HepG2 (cell line): ENCODE measurements around the gene MRPL51. TPM values are rescaled to one million over a fixed set of nuclear protein-coding genes. Genes with fewer than 3 reads are reported as not detected.

Source experiments
- ATAC-seq: fragments of 200-7000 bp; cut with Tn5 transposase; 3 replicates; pipeline ENCODE4 v1.9.1; 2020; ENCODE audit warnings: mild to moderate bottlenecking, moderate library complexity
- BruUV-seq: library from RNA; stranded (reverse); fragments of 400-500 nt; replicated peaks from 2 replicates; lab custom pipeline; 2021; lab: Mats Ljungman, UMichigan
- CTCF ChIA-PET: fragments of 300-600 bp; formaldehyde crosslinking; extraction: SDS; loops from one replicate; lab custom pipeline; 2021; ENCODE audit warnings: low total read pairs, inconsistent platforms, low intra/inter-chr PET ratio; lab: Yijun Ruan, JAX
- POLR2A ChIA-PET: fragments of 350-600 bp; sonication (Branson Sonifier 250); formaldehyde crosslinking; loops from one replicate; lab custom pipeline; 2020; ENCODE audit warnings: antibody characterized with exemption, inconsistent platforms; lab: Yijun Ruan, JAX
- DNase-seq: peaks from one replicate; pipeline ENCODE4 v3.0.0-alpha.2; 2015; ENCODE audit warnings: low spot score
- FAIRE-seq: peaks from 3 replicates; lab custom pipeline; 2011; peaks lifted over from hg19 to GRCh38; lab: Jason Lieb, UNC
- H2AFZ ChIP-seq: one replicate; pipeline ENCODE4 v1.6.1; 2011; ENCODE audit warnings: low read length, inconsistent platforms
- H3K27ac ChIP-seq: fragments of 300-600 bp; 3 replicates; pipeline ENCODE4 v1.8.0; 2011; ENCODE audit warnings: mixed run types, mild to moderate bottlenecking, mixed read lengths, low read length, inconsistent platforms; ENCODE audit not compliant: insufficient read depth; ENCODE audit errors: extremely low read length
- H3K27me3 ChIP-seq, 2 experiments: fragments of 200-600 bp in 1 of 2; 2 replicates in 1 of 2; 3 replicates in 1 of 2; pipeline versions ENCODE4 v1.6.0 to v1.8.0; 2011; ENCODE audit warnings: low read length in 2 of 2, mild to moderate bottlenecking in 2 of 2, moderate library complexity in 2 of 2, inconsistent platforms in 1 of 2; ENCODE audit not compliant: insufficient read depth in 2 of 2, control insufficient read depth in 1 of 2
- H3K36me3 ChIP-seq, 2 experiments: fragments of 200-600 bp in 1 of 2; replicated peaks in 1 of 2; 2 replicates in 1 of 2; 3 replicates in 1 of 2; pipeline versions ENCODE4 v1.5.1 to v1.8.0; 2011; ENCODE audit warnings: low read length in 2 of 2, inconsistent platforms in 1 of 2; ENCODE audit not compliant: insufficient read depth in 2 of 2, control insufficient read depth in 1 of 2
- H3K4me1 ChIP-seq: 2 replicates; pipeline ENCODE4 v1.5.1; 2012; ENCODE audit warnings: low read length, inconsistent platforms; ENCODE audit not compliant: insufficient read depth
- H3K4me2 ChIP-seq: 2 replicates; pipeline ENCODE4 v1.6.0; 2011; ENCODE audit warnings: low read depth, low read length, inconsistent platforms
- H3K4me3 ChIP-seq, 3 experiments: fragments of 200-600 bp in 1 of 3; sonication (generic), shearing (Covaris generic) in 1 of 3; replicated peaks in 1 of 3; 2 replicates each; pipeline ENCODE4 v1.5.1; 2011 to 2016; ENCODE audit warnings: low read length in 3 of 3, inconsistent platforms in 2 of 3, low read depth in 2 of 3, mild to moderate bottlenecking in 2 of 3, control low read depth in 1 of 3, mixed read lengths in 1 of 3; ENCODE audit not compliant: insufficient read depth in 1 of 3
- H3K79me2 ChIP-seq: one replicate; pipeline ENCODE4 v1.6.1; 2011; ENCODE audit warnings: low read length, inconsistent platforms; ENCODE audit not compliant: insufficient read depth
- H3K9ac ChIP-seq: 2 replicates; pipeline ENCODE4 v1.6.0; 2011; ENCODE audit warnings: mild to moderate bottlenecking, low read depth, low read length, inconsistent platforms; ENCODE audit not compliant: insufficient read depth
- H3K9me3 ChIP-seq: 2 replicates; pipeline ENCODE4 v1.5.1; 2012; ENCODE audit warnings: mild to moderate bottlenecking, low read length
- H4K20me1 ChIP-seq: 2 replicates; pipeline ENCODE4 v1.6.0; 2011; ENCODE audit warnings: inconsistent platforms, mild to moderate bottlenecking, low read length, moderate library complexity; ENCODE audit not compliant: insufficient read depth
- BATF2 ChIP-seq: sonication (generic); formaldehyde crosslinking; IDR thresholded peaks from 2 replicates; pipeline ENCODE4 v1.8.0; 2022; ENCODE audit warnings: mild to moderate bottlenecking, missing genetic modification reagents, moderate library complexity
- HHEX ChIP-seq: IDR thresholded peaks from 2 replicates; pipeline ENCODE4 v1.6.1; 2016; ENCODE audit warnings: control low read depth
- HIC2 ChIP-seq: sonication (generic); formaldehyde crosslinking; IDR thresholded peaks from 2 replicates; pipeline ENCODE4 v1.9.0; 2022; ENCODE audit warnings: low read depth, missing genetic modification reagents
- MED13 ChIP-seq: sonication (generic); formaldehyde crosslinking; IDR thresholded peaks from 2 replicates; pipeline ENCODE4 v1.5.0; 2020; ENCODE audit warnings: missing genetic modification reagents
- MLX ChIP-seq: IDR thresholded peaks from 2 replicates; pipeline ENCODE4 v1.6.1; 2016
- PREB ChIP-seq: sonication (generic); formaldehyde crosslinking; IDR thresholded peaks from 2 replicates; pipeline ENCODE4 v1.4.0; 2020; ENCODE audit warnings: missing genetic modification reagents
- RAD21 ChIP-seq: fragments of 450-650 bp; formaldehyde crosslinking; IDR thresholded peaks from 2 replicates; pipeline ENCODE4 v1.5.0; 2020; ENCODE audit warnings: mild to moderate bottlenecking
- RERE ChIP-seq: IDR thresholded peaks from 2 replicates; pipeline ENCODE4 v1.6.1; 2016; ENCODE audit warnings: low read depth, missing genetic modification reagents, missing compliant biosample characterization
- RORA ChIP-seq: sonication (generic); formaldehyde crosslinking; IDR thresholded peaks from 2 replicates; pipeline ENCODE4 v1.5.0; 2020; ENCODE audit warnings: mild to moderate bottlenecking, missing genetic modification reagents, moderate library complexity
- STAG1 ChIP-seq: sonication (generic); formaldehyde crosslinking; IDR thresholded peaks from 2 replicates; pipeline ENCODE4 v1.4.0; 2020; ENCODE audit warnings: missing genetic modification reagents
- ZSCAN25 ChIP-seq: sonication (generic); formaldehyde crosslinking; IDR thresholded peaks from 2 replicates; pipeline ENCODE4 v1.8.0; 2022; ENCODE audit warnings: mild to moderate bottlenecking, missing genetic modification reagents
- WGBS: methylation state at CpG from one replicate; pipeline ENCODE4 v1.1.6; 2017; ENCODE audit warnings: low lambda C conversion rate; 5-methylcytosine and 5-hydroxymethylcytosine counted together
- in situ Hi-C: cut with HindIII; loops from 2 replicates; pipeline ENCODE4 v1.10.0; 2017; ENCODE audit warnings: low pct_unique_long_range_greater_than_20kb; ENCODE audit not compliant: extremely low pct_ligation_motif_present
- intact Hi-C: fragments of 100-400 bp; cut with micrococcal nuclease; formaldehyde crosslinking; loops from one replicate; pipeline ENCODE4 v1.10.0; 2022; ENCODE audit not compliant: unreplicated experiment
- polyA plus RNA-seq, 8 experiments: library from polyadenylated mRNA; depleted of rRNA in 3 of 8; stranded (reverse) in 7 of 8; unstranded in 1 of 8; fragments of >200 nt; fragmentation: Illumina TruSeq in 4 of 8; extraction: Trizol in 4 of 8; gene quantifications; 2 replicates each; pipeline versions ENCODE4 v1.2.1 to v1.2.3, GENCODE V29; 2011 to 2016; ENCODE audit warnings: low read depth in 4 of 8, missing spikeins in 1 of 8, mixed read lengths in 1 of 8; ENCODE audit not compliant: insufficient read depth in 1 of 8
- total RNA-seq, 5 experiments: library from RNA; depleted of rRNA; stranded (reverse); fragments of >200 nt; fragmentation: Illumina TruSeq; extraction: Trizol; gene quantifications; 2 replicates each; pipeline ENCODE4 v1.2.3, GENCODE V29; 2016; ENCODE audit warnings: low read depth in 1 of 5
- TF ChIP-seq, protein P1 (sequence below): sonication (generic); formaldehyde crosslinking; IDR thresholded peaks from 2 replicates; pipeline ENCODE4 v1.4.0; 2020; ENCODE audit warnings: mild to moderate bottlenecking, missing genetic modification reagents

The MRPL51 gene
- total and polyA plus RNA-seq, 2 of the 13 experiments (the other 11 are each of a cell fraction or from before 2014, with no cell fraction given), result 64.8 to 278 TPM

- WGBS, result 87% methylated on average over 19 of the region's 24 CpGs
- no peaks in the 10 kb centered on the region for H3K9me3 ChIP-seq
- in situ Hi-C loops (loop anchor here (10.0 kb wide), 1 partner anchor 114 kb away; no protein-coding TSS in a partner anchor), intact Hi-C loops (loop anchor here (1.0 to 10.0 kb wide), 3 partner anchors 64 to 194 kb away; partner anchors contain the start of genes TNFRSF1A and VAMP1)
- ATAC-seq (peak; percentile 0; the same call in 2 of the 3 replicates), FAIRE-seq (no peak), DNase-seq (peak; percentile 6)
- H3K79me2 ChIP-seq, result peaks cover 27% of the 10 kb centered on the region
- peak overlapping the region; percentile 49 for H3K27ac ChIP-seq
- peaks cover 53% of the 10 kb centered on the region for H3K4me1 ChIP-seq
- H2AFZ ChIP-seq, result no peak overlapping the region
- ChIA-PET CTCF (interaction anchor here (0.6 to 1.0 kb wide), 2 partner anchors 16 to 109 kb away, joined by 3 to 4 read pairs; no protein-coding TSS in a partner anchor), POLR2A (interaction anchor here (1.2 to 7.3 kb wide), 8 partner anchors 9 to 203 kb away, joined by 3 to 108 read pairs (median 4); partner anchors contain the start of genes IFFO1, LTBR, TAPBPL and VAMP1)
- peaks cover 41% of the 10 kb centered on the region for H4K20me1 ChIP-seq
- no peaks in the 10 kb centered on the region; a peak in 1 of 5 replicates for H3K27me3 ChIP-seq
- no TSS peak for BruUV-seq
- H3K36me3 ChIP-seq, result peaks cover 0 to 34% of the 10 kb centered on the region in 2 experiments; a peak in 4 of 5 replicates
- no peak overlapping the region; the same call in 1 of the 2 replicates for H3K9ac ChIP-seq
- H3K4me3 ChIP-seq, result no peak overlapping the region
- H3K4me2 ChIP-seq, result no peak overlapping the region
- TF ChIP-seq RAD21, result peak; percentile 10
- 0 out of 2 replicates have a peak, but pooled peaks have one; percentile 16 for TF ChIP-seq MED13 (CRISPR knock-in tag)
- TF ChIP-seq MLX, result no peak
- TF ChIP-seq, protein P1, sequence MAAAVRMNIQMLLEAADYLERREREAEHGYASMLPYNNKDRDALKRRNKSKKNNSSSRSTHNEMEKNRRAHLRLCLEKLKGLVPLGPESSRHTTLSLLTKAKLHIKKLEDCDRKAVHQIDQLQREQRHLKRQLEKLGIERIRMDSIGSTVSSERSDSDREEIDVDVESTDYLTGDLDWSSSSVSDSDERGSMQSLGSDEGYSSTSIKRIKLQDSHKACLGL (CRISPR knock-in tag), result no peak
- 0 out of 2 replicates have a peak, but pooled peaks have one; percentile 49 for TF ChIP-seq HIC2 (CRISPR knock-in tag)
- no peak for TF ChIP-seq RORA (CRISPR knock-in tag)
- no peak for TF ChIP-seq ZSCAN25 (CRISPR knock-in tag)
- no peak for TF ChIP-seq PREB (CRISPR knock-in tag)
- TF ChIP-seq RERE (CRISPR knock-in tag), result no peak
- TF ChIP-seq BATF2 (CRISPR knock-in tag), result no peak
- no peak for TF ChIP-seq HHEX (CRISPR knock-in tag)
- no peak for TF ChIP-seq STAG1 (CRISPR knock-in tag)
Observed at GRCh38 chr12:6538420-6539313, 45.6 kb upstream of the MRPL51 start.
